Psoas muscle (tissue), 8 donors: ENCODE measurements around the gene C13orf46. TPM values are rescaled to one million over a fixed set of nuclear protein-coding genes. Genes with fewer than 3 reads are reported as not detected.

Source experiments
- ATAC-seq, 4 donors: fragments of 200-7000 bp; cut with Tn5 transposase; one replicate each; pipeline ENCODE4 v1.9.1; 2020; ENCODE audit warnings: moderate library complexity in 3 of 4, mild to moderate bottlenecking in 2 of 4
- DNase-seq, 2 donors: peaks; one replicate each; pipeline ENCODE4 v3.0.0-alpha.2; 2020
- H3K27ac ChIP-seq: fragments of 200-600 bp; one replicate; pipeline ENCODE4 v1.8.0; 2022
- H3K27me3 ChIP-seq, 3 donors: fragments of 200-600 bp in 1 of 3; one replicate each; pipeline versions ENCODE4 v1.6.1 to v1.8.0; 2013 to 2022; ENCODE audit warnings: low read length in 2 of 3, mild to moderate bottlenecking in 2 of 3, moderate library complexity in 1 of 3; ENCODE audit not compliant: insufficient read depth in 3 of 3
- H3K36me3 ChIP-seq, 2 donors: fragments of 200-600 bp in 1 of 2; one replicate each; pipeline versions ENCODE4 v1.6.1 to v1.8.0; 2013 to 2022; ENCODE audit warnings: low read depth in 1 of 2, mild to moderate bottlenecking in 1 of 2, moderate library complexity in 1 of 2; ENCODE audit not compliant: insufficient read depth in 1 of 2
- H3K4me1 ChIP-seq: fragments of 200-600 bp; one replicate; pipeline ENCODE4 v1.8.0; 2022
- H3K4me3 ChIP-seq: fragments of 200-600 bp; one replicate; pipeline ENCODE4 v1.8.0; 2022; ENCODE audit warnings: mild to moderate bottlenecking
- H3K9me3 ChIP-seq: fragments of 200-600 bp; one replicate; pipeline ENCODE4 v1.8.0; 2022
- WGBS, 3 donors: extraction: QIAGEN DNeasy Blood & Tissue Kit; methylation state at CpG; one replicate each; pipeline versions ENCODE4 v1.1.6 to v1.1.7; 2013; 5-methylcytosine and 5-hydroxymethylcytosine counted together
- intact Hi-C, 2 donors: fragments of 100-400 bp; cut with DNase I; formaldehyde crosslinking; loops; one replicate each; pipeline versions ENCODE4 v1.11.0 to v1.14.2; 2022
- polyA plus RNA-seq, 3 donors: library from polyadenylated mRNA; stranded (reverse); fragments of 200-250 nt; gene quantifications; one replicate each; pipeline ENCODE4 v1.2.3, GENCODE V29; 2013
- total RNA-seq, 4 donors: library from RNA; stranded (reverse); fragmentation: NEBNext Ultra II Directional in 2 of 4; extraction: Animal tissue kit (Norgen Biotek cat#: 25700) in 2 of 4; gene quantifications; one replicate each; pipeline versions ENCODE4 v1.2.1 to v1.2.4, GENCODE V29; 2021 to 2023
- TF ChIP-seq, protein P1 (sequence below): fragments of 200-600 bp; IDR thresholded peaks from one replicate; pipeline ENCODE4 v1.8.0; 2022; ENCODE audit warnings: antibody characterized with exemption
- donor health status: healthy with polysubstance abuse.
- donor health status: DM: no; HTN: no; CAD: no; lungs with moderate emphysema.
- donor health status: Bipolar disorder and iron deficiency.
- donor health status: healthy.
- donor health status: DM: yes; HTN: yes; CAD: no.
- donor health status: DM: no; HTN: no; CAD: no.
- donor health status: DM: no; HTN: no; CAD: no.
- donor health status: DM: yes; HTN: yes; CAD: no.

Gene C13orf46
- total and polyA plus RNA-seq, 7 donors, result 0.14 to 2.5 (median 0.57) TPM; not detected in 1

DNA sequence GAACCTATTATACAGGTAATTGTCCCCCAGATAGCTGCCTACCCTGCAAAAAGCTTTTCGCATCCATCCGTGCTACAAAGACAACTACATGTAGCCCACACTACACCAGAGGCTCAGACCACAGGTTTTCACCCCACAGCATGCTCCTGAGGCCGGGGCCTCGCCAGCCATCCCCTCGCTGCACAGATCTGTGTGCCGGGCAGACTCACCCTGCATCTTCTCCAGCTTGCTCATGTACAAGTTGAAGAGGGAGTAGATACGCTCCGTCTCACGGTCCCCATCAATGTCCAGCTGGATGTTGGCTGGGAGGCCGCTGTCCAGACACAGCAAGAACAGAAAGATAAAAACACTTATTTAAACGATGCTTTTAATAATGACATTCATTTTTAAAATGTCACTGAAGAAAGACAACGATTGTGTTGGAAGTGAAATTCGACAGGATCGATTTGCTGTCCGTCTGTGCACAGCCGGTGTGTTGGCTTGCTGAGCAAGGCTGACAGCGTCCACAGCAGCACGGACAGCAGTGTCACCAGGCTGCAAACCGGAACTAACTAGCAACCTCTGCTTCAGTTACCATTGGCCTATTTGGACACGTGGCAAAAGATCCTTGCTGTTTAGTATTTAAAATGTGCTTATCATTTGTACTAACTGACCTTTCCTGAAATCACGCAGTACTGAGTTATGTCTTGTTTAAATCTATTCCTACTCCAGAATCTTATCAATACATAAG is 18.6 kb upstream of the C13orf46 start:
- Histone ChIP-seq H3K4me1 (peaks cover 13% of the 10 kb centered on the region), H3K9me3 (no peaks in the 10 kb centered on the region), H3K36me3 (peaks cover 0 to 44% of the 10 kb centered on the region in 2 donors), H3K27me3 (no peaks in the 10 kb centered on the region), H3K4me3 (peak overlapping the region; percentile 7), H3K27ac (peak overlapping the region; percentile 30)
- intact Hi-C loops, result no loop called here
- 50 to 70% (median 51%) methylated on average over 21 of the region's 21 CpGs for WGBS, 3 donors
- peak; percentile 11 to 57 for DNase-seq
- TF ChIP-seq, protein P1, sequence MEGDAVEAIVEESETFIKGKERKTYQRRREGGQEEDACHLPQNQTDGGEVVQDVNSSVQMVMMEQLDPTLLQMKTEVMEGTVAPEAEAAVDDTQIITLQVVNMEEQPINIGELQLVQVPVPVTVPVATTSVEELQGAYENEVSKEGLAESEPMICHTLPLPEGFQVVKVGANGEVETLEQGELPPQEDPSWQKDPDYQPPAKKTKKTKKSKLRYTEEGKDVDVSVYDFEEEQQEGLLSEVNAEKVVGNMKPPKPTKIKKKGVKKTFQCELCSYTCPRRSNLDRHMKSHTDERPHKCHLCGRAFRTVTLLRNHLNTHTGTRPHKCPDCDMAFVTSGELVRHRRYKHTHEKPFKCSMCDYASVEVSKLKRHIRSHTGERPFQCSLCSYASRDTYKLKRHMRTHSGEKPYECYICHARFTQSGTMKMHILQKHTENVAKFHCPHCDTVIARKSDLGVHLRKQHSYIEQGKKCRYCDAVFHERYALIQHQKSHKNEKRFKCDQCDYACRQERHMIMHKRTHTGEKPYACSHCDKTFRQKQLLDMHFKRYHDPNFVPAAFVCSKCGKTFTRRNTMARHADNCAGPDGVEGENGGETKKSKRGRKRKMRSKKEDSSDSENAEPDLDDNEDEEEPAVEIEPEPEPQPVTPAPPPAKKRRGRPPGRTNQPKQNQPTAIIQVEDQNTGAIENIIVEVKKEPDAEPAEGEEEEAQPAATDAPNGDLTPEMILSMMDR, result no peak
- ATAC-seq, result peak; percentile 56 to 75 (median 69)

DNA sequence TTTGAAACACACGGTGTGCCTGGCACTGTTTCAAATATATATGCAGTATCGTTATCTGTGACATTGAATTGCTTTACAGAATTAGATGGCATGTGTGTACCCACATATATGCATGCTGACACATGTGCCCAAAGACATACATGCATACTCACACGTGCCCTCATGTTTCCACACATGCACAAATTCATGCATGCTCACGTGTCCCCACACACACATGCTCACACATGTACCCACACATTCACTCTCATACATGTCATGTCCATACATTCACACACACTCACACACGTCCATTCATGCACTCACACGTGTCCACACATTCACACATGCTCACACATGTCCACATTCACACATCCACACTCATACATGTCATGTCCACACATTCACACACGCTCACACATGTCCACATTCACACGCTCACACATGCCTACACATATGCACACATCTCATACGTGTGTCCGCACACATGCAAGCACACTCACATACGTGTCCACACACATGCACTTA is 17.9 kb upstream of the C13orf46 start:
- Histone ChIP-seq H3K36me3 (peaks cover 0 to 40% of the 10 kb centered on the region in 2 donors), H3K4me1 (peaks cover 13% of the 10 kb centered on the region), H3K9me3 (no peaks in the 10 kb centered on the region), H3K4me3 (no peak overlapping the region), H3K27ac (peak overlapping the region; percentile 30), H3K27me3 (no peaks in the 10 kb centered on the region)
- TF ChIP-seq, protein P1, result no peak
- ATAC-seq (peak in 3 of 4 donors; percentile 6 to 27 (median 16)), DNase-seq (no peak)
- WGBS, 3 donors, result 70 to 80% (median 77%) methylated on average over 11 of the region's 11 CpGs
- intact Hi-C loops, result no loop called here

DNA sequence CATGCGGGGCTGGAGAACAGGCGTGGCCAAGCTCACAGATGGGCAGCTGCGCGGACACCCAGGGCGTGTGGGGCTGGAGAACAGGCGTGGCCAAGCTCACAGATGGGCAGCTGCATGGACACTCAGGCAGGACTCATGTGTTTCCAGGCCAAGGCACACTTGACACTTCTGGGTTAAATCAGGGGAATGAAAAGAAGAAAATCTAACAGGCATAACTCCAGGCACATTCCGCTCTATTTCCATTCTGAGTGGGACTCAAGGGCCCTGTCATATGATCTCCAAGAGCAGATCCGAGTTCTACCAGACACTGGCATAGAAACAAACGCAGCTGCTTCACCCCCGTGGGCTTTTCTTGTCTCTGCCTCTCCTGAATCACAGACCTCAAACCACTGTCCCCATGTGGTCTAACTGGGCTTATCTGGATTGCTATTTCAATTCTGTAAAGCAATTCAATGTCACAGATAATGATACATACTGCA is 17.4 kb upstream of the C13orf46 start:
- intact Hi-C loops, result no loop called here

DNA sequence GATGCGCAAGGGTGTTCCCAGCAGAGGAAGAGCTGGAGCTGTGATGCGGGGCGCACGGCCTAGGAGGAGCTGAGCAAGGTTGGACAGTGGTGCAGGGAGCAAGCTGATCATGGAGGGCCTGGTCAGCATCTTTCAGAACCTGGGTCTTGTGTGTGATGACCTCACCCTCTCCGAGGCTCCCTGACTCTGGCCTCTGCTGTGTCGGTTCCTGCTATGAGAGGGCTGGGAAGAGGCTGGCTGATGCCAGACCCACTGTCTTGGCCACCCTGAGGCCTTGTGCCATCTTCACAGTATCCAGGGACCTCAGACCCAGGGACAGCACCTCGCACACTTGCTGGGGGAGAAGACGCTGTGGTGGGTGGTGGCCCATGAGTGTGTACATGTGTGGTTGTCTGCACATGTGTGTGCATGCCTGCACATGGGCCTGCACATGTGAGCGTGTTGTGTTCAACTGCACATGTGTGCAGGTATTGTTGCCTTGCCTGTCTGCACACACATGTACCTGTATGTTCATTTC is 16.5 kb upstream of the C13orf46 start:
- Histone ChIP-seq H3K36me3 (peaks cover 0 to 31% of the 10 kb centered on the region in 2 donors), H3K27ac (no peak overlapping the region), H3K27me3 (no peaks in the 10 kb centered on the region), H3K4me3 (no peak overlapping the region), H3K4me1 (peaks cover 13% of the 10 kb centered on the region), H3K9me3 (no peaks in the 10 kb centered on the region)
- TF ChIP-seq, protein P1, result no peak
- 82 to 90% (median 85%) methylated on average over 9 of the region's 9 CpGs for WGBS, 3 donors
- intact Hi-C loops, result no loop called here
- DNase-seq (peak in 1 of 2 donors; percentile 42), ATAC-seq (peak in 1 of 4 donors; percentile 6)

More for the DNA sequence above, 17.4 kb upstream of the C13orf46 start:
- Histone ChIP-seq H3K27ac (peak overlapping the region; percentile 30), H3K9me3 (no peaks in the 10 kb centered on the region), H3K4me3 (no peak overlapping the region), H3K4me1 (peaks cover 13% of the 10 kb centered on the region), H3K36me3 (peaks cover 0 to 35% of the 10 kb centered on the region in 2 donors), H3K27me3 (no peaks in the 10 kb centered on the region)
- peak; percentile 52 to 86 (median 70) for ATAC-seq
- peak; percentile 8 to 84 for DNase-seq
- TF ChIP-seq, protein P1, result no peak
- 14 to 26% (median 22%) methylated on average over 6 to 10 of the region's 10 CpGs for WGBS, 3 donors
